ENCODE measurements around the gene TMEM31.
"Not testable (repeated sequence)": the region's sequence is repeated elsewhere in the genome, so short reads cannot be mapped to it uniquely, and the experiment has no call there.

DNA sequence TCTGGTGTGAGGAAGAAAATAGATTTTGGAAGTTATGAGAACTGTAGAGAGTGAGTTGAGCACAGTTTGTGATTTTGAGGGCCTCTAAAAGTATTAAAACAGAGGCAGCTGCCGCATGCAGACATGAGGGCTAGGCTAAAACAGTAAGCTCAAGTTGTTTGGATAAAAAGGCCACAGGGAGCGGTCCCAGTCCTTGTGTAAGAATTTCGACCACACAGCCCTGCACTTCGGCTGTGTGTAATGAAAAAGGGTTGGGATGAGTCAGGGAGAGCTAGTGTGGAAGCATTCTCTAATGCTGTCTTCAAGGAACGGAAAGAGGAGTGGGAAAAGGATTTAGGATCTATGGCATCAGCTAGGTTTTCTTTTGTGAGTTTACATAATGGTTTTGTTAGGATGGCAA, 52.8 kb downstream of the TMEM31 start:
- not testable (repeated sequence) for TF ChIP-seq POLR2A (IDR thresholded peaks at IDR 0.05; ENCODE audit: low read depth)
- TF ChIP-seq, protein P1, sequence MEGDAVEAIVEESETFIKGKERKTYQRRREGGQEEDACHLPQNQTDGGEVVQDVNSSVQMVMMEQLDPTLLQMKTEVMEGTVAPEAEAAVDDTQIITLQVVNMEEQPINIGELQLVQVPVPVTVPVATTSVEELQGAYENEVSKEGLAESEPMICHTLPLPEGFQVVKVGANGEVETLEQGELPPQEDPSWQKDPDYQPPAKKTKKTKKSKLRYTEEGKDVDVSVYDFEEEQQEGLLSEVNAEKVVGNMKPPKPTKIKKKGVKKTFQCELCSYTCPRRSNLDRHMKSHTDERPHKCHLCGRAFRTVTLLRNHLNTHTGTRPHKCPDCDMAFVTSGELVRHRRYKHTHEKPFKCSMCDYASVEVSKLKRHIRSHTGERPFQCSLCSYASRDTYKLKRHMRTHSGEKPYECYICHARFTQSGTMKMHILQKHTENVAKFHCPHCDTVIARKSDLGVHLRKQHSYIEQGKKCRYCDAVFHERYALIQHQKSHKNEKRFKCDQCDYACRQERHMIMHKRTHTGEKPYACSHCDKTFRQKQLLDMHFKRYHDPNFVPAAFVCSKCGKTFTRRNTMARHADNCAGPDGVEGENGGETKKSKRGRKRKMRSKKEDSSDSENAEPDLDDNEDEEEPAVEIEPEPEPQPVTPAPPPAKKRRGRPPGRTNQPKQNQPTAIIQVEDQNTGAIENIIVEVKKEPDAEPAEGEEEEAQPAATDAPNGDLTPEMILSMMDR (IDR thresholded peaks at IDR 0.05), result not testable (repeated sequence)

All from esophagus muscularis mucosa (tissue), 3 donors.